GM06990 (cell line): ENCODE results near the gene UBE2Z.
"Not testable (repeated sequence)": the region's sequence is repeated elsewhere in the genome, so short reads cannot be mapped to it uniquely, and the experiment has no call there.

Experiments used
- DNase-seq: peaks from one replicate; pipeline ENCODE4 v3.0.0-alpha.2; 2011; ENCODE audit not compliant: insufficient read length; ENCODE audit errors: extremely low read depth
- H3K27me3 ChIP-seq: replicated peaks from 2 replicates; pipeline ENCODE4 v1.6.0; 2011; ENCODE audit warnings: low read length; ENCODE audit not compliant: control insufficient read depth, insufficient read depth
- H3K36me3 ChIP-seq: 2 replicates; pipeline ENCODE4 v1.5.1; 2011; ENCODE audit warnings: low read length; ENCODE audit not compliant: control insufficient read depth, insufficient read depth
- H3K4me3 ChIP-seq: replicated peaks from 2 replicates; pipeline ENCODE4 v1.5.1; 2011; ENCODE audit warnings: low read depth, mild to moderate bottlenecking, control low read depth, low read length
- TF ChIP-seq, protein P1 (sequence below): IDR thresholded peaks from 2 replicates; pipeline ENCODE4 v1.5.1; 2011; ENCODE audit warnings: low read length, control low read depth, mild to moderate bottlenecking, inconsistent platforms; ENCODE audit not compliant: insufficient read depth, poor library complexity, severe bottlenecking

UBE2Z gene

DNA sequence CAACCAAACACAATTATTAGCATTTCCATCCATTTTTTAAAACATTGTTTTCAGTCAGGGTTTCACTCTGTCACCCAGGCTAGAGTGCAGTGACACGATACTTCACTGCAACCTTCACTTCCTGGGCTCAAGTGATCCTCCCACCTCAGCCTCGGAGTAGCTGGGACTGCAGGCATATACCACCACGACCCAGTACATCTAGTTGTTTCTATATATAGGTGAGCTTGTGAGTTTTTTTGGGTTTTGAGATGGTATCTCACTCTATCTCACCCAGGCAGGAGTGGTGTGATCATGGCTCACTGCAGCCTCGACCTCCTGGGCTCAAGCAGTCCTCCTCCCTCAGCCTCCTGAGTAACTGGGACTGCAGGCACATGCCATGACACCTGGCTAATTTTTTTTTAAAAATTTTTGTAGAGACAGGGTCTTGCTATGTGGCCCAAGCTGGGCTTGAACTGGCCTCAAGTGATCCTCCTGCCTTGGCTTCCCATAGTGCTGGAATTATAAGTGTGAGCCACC lies 37.1 kb upstream of the UBE2Z start:
- DNase-seq = no peak
- TF ChIP-seq, protein P1, sequence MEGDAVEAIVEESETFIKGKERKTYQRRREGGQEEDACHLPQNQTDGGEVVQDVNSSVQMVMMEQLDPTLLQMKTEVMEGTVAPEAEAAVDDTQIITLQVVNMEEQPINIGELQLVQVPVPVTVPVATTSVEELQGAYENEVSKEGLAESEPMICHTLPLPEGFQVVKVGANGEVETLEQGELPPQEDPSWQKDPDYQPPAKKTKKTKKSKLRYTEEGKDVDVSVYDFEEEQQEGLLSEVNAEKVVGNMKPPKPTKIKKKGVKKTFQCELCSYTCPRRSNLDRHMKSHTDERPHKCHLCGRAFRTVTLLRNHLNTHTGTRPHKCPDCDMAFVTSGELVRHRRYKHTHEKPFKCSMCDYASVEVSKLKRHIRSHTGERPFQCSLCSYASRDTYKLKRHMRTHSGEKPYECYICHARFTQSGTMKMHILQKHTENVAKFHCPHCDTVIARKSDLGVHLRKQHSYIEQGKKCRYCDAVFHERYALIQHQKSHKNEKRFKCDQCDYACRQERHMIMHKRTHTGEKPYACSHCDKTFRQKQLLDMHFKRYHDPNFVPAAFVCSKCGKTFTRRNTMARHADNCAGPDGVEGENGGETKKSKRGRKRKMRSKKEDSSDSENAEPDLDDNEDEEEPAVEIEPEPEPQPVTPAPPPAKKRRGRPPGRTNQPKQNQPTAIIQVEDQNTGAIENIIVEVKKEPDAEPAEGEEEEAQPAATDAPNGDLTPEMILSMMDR = no peak
- no peaks in the 10 kb centered on the region for H3K36me3 ChIP-seq
- H3K4me3 ChIP-seq = no peak overlapping the region
- H3K27me3 ChIP-seq = no peaks in the 10 kb centered on the region

DNA sequence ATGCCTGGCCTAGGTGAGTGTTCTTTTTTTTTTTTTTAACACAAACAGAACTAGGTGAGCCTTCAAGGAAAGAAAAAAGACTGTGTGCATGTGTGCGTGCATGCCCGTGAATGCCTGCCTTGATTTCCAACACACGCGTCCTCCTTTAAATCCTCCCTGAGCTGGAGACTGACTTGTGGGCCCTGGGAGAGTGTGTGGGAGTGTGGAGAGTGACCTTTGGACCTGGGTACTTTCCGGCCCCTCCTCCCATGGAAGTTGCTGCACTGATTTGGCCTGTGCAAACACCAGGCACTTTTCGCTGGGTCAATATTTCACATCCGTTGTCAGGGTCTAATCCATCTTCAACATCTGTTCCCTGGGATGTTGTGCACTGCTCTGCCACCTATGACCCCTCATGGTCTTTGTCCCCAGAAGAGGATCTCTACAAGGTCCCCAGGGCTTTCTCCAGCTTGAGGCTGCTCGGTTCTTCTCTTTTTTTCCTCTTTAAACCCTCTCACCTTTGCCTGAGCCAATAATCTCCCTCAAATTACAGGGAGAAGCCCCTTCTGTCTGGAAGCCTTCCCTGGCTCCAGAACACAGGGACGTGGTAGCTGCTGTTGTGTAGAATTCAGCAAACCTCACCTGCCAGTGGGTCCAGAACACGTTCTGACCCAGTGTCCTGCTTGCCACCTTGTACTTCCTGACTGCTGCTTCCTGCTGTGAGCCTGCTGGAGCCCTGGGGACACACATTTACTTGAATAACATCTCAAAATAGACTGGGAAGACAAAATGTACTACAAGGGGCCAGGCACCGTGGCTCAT lies 36.5 kb upstream of the UBE2Z start:
- Histone ChIP-seq H3K27me3 (no peaks in the 10 kb centered on the region), H3K36me3 (no peaks in the 10 kb centered on the region), H3K4me3 (no peak overlapping the region)
- no peak for DNase-seq
- TF ChIP-seq, protein P1 = no peak

DNA sequence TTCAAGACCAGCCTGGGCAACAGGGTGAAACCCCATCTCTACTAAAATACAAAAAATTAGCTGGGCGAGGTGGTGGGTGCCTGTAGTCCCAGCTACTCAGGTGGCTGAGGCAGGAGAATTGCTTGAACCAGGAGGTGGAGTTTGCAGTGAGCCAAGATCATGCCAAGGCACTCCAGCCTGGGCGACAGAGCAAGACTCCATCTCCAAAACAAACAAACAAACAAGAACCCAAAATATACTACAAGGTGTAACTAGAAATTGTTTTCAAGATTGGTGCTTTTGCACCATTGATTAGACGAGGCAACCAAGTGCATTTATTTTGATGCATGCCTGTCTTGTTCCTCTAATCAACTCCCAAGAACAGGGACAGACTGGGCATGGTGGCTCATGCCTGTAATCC lies 35.8 kb upstream of the UBE2Z start:
- H3K27me3 ChIP-seq, H3K36me3 ChIP-seq, H3K4me3 ChIP-seq, DNase-seq: not testable (repeated sequence)

DNA sequence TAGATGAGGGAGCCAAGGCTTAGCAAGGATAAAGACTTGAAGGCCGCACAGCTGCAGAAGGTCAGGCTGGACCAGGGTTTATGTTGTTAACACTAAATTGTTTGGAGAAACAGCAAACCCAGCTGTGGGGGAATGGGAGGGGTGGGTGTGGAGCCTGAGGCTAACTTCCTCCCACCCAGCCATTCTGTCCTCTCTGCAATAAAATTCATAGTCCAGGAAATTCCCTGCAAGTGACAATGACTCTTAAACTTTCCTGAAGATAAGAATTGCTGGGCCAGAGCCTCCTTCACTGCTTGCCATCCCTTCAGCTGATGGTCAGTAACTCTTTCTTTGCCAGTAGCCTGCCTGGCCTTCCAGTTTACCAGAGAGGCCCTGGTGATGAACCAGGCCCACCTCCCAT lies 35.0 kb upstream of the UBE2Z start:
- H3K4me3 ChIP-seq = no peak overlapping the region
- no peak for DNase-seq
- TF ChIP-seq, protein P1 = no peak
- no peaks in the 10 kb centered on the region for H3K27me3 ChIP-seq
- no peaks in the 10 kb centered on the region for H3K36me3 ChIP-seq

DNA sequence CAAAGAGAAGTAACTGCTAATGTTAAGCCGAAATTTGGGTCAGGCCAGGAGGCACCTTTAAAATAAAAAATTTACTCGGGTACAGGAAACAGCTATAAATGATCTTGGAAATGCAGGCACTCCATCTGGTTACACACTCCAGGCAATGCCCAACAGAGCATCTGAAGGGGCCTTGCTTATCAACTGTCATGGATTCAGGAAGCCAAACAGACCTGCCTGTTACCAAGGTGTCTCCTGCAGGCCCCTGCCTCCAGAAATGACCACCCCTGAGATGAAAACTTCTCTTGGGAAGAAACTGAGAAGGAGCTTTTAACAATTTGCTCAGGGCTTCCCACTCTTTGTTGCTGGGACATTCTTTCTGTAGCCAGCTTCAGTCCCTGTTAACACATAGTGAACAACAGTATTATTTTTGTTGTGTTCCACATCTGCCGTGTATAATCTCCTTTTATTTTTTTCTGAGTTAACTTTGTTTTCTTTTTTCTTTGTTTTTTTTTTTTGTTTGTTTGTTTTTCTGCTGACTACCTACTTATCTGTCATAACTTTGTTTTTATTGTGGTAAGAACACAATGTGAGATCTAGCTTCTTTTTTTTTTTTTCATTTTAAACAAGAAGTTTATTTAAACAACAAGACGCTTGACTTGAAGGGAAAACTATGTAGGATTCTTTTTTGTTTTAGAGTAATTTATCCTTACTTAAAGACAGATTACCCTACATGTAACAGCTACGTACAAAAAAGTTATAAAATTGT lies 34.3 kb upstream of the UBE2Z start:
- H3K27me3 ChIP-seq = no peaks in the 10 kb centered on the region
- TF ChIP-seq, protein P1 = no peak
- no peak for DNase-seq
- H3K36me3 ChIP-seq = no peaks in the 10 kb centered on the region
- H3K4me3 ChIP-seq = no peak overlapping the region

DNA sequence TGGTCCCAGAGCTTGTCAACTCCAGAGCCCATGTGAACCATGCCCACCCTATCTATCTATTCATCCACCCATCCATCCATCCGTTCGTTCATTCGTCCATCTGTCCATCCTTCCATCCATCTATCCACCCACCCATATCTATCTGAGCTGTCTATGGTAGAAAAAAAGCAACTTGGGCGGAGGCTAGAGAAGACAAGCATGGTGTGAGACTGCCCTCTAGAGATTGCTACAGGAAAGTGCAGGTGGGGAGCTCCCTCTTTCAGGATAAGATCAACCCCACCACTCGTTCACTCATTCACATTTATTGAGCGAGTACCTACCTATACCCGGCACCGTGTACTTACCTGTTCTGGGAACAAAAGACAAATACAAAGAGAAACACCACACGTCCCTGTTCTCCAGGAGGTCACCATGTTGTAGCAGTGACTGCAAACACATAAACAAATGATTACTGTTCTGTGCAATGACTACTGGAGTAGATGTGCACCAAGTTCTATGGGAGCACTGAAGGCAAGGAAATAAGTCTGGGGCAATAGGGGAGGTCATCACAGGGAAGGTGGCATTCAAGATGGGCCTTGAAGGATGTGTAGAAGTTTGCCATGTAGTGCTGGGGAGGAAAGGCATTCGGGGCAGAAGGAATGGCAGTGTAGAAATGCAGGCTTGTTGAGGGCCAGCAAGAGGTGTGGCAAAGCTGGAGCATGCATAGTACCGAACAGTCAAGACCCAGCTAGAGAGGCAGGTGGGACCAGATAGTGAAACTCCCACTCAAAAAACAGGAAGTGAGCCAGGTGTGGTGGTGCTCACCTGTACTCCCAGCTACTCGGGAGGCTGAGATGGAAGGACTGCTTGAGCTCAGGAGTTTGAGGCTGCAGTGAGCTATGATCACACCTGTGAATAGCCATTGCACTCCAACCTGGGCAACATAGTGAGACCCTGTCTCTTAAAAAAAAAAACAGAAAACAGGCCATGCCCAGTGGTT lies 29.0 kb upstream of the UBE2Z start:
- Histone ChIP-seq H3K36me3 (no peaks in the 10 kb centered on the region), H3K27me3 (no peaks in the 10 kb centered on the region), H3K4me3 (no peak overlapping the region)
- DNase-seq = no peak
- TF ChIP-seq, protein P1 = peak; percentile 94
